MM.1S (cell line): ENCODE measurements around the gene DFFA.

Experiments used
- DNase-seq: peaks from one replicate; pipeline ENCODE4 v3.0.0-alpha.2; 2015
- H2AFZ ChIP-seq: fragments of 300-600 bp; sonication (generic); 2 replicates; pipeline ENCODE4 v1.6.0; 2016; ENCODE audit warnings: antibody characterized with exemption, low read length
- H3F3A ChIP-seq: fragments of 300-600 bp; sonication (generic); 2 replicates; pipeline ENCODE4 v1.6.1; 2016; ENCODE audit warnings: mild to moderate bottlenecking, antibody characterized with exemption, low read length, moderate library complexity, mixed read lengths; ENCODE audit not compliant: insufficient read depth
- H3K27ac ChIP-seq: fragments of 300-600 bp; sonication (generic); 2 replicates; pipeline ENCODE4 v1.5.1; 2016; ENCODE audit warnings: mild to moderate bottlenecking, low read length
- H3K27me3 ChIP-seq: fragments of 300-600 bp; sonication (generic); replicated peaks from 2 replicates; pipeline ENCODE4 v1.6.0; 2016; ENCODE audit warnings: low read length; ENCODE audit not compliant: insufficient read depth
- H3K36me3 ChIP-seq: fragments of 300-600 bp; sonication (generic); replicated peaks from 2 replicates; pipeline ENCODE4 v1.6.1; 2016; ENCODE audit warnings: mild to moderate bottlenecking, low read length, mixed read lengths; ENCODE audit not compliant: insufficient read depth
- H3K4me1 ChIP-seq: fragments of 300-600 bp; sonication (generic); 2 replicates; pipeline ENCODE4 v1.6.1; 2016; ENCODE audit warnings: low read length, mixed read lengths
- H3K4me2 ChIP-seq: fragments of 300-600 bp; sonication (generic); 2 replicates; pipeline ENCODE4 v1.6.0; 2016; ENCODE audit warnings: low read depth, low read length
- H3K4me3 ChIP-seq: fragments of 300-600 bp; sonication (generic); 2 replicates; pipeline ENCODE4 v1.5.1; 2016; ENCODE audit warnings: low read length, mixed read lengths
- H3K79me2 ChIP-seq: fragments of 300-600 bp; sonication (generic); 2 replicates; pipeline ENCODE4 v1.6.1; 2016; ENCODE audit warnings: mixed run types, low read length, mixed read lengths
- H3K9ac ChIP-seq: fragments of 300-600 bp; sonication (generic); 2 replicates; pipeline ENCODE4 v1.6.1; 2016; ENCODE audit warnings: low read length, mixed read lengths
- H3K9me2 ChIP-seq: fragments of 300-600 bp; sonication (generic); replicated peaks from 2 replicates; pipeline ENCODE4 v1.6.1; 2016; ENCODE audit warnings: mild to moderate bottlenecking, low read length, mixed read lengths; ENCODE audit not compliant: insufficient read depth
- H3K9me3 ChIP-seq: fragments of 300-600 bp; sonication (generic); replicated peaks from 2 replicates; pipeline ENCODE4 v1.6.1; 2016; ENCODE audit warnings: mild to moderate bottlenecking, low read length, mixed read lengths; ENCODE audit not compliant: insufficient read depth
- H4K20me1 ChIP-seq: fragments of 300-600 bp; sonication (generic); 2 replicates; pipeline ENCODE4 v1.6.1; 2016; ENCODE audit warnings: mild to moderate bottlenecking, low read length, moderate library complexity, mixed read lengths; ENCODE audit not compliant: insufficient read depth
- CTCF ChIP-seq: fragments of 300-600 bp; sonication (generic); IDR thresholded peaks from 2 replicates; pipeline ENCODE4 v1.5.1; 2016; ENCODE audit warnings: antibody characterized with exemption, low read length, mixed read lengths
- EZH2 ChIP-seq: fragments of 300-600 bp; sonication (generic); optimal IDR thresholded peaks from 2 replicates; pipeline ENCODE3; 2017; ENCODE audit warnings: low read depth, mild to moderate bottlenecking, antibody characterized with exemption, low read length, mixed read lengths
- EZH2phosphoT487 ChIP-seq: fragments of 300-600 bp; sonication (generic); IDR thresholded peaks from 2 replicates; pipeline ENCODE4 v1.6.1; 2018; ENCODE audit warnings: antibody characterized with exemption, low read length

DFFA gene

DNA sequence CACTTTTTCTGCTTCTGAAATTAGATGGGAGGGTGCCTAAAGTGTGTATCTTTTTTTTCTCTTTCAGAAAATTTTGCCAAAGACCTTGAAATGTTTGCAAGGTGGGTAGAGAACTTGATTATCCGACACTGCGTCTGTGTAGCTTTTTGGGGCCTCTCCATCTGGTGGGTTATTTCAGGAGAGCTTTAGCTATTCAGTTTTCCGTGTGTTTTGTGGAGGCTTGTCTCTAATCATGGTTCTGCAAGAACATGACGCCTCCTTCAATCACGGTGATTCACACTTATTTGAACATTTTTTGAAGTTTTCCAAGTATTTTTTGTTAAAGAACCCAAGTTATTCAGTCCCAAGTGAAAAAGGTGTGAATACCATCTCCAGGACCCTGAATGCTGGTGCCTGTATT, 37.7 kb downstream of the DFFA start:
- TF ChIP-seq EZH2 (no peak), CTCF (no peak), EZH2phosphoT487 (no peak)
- Histone ChIP-seq H3K36me3 (no peaks in the 10 kb centered on the region), H3K27ac (no peak overlapping the region), H3K9me2 (no peaks in the 10 kb centered on the region), H3K27me3 (no peaks in the 10 kb centered on the region), H3K4me1 (peaks cover 4% of the 10 kb centered on the region; the same call in 1 of the 2 replicates), H3F3A (no peaks in the 10 kb centered on the region), H3K4me3 (no peak overlapping the region), H3K79me2 (peaks cover 7% of the 10 kb centered on the region; the same call in 1 of the 2 replicates), H3K4me2 (no peak overlapping the region), H4K20me1 (no peaks in the 10 kb centered on the region), H3K9ac (no peak overlapping the region), H3K9me3 (no peaks in the 10 kb centered on the region), H2AFZ (no peak overlapping the region)
- DNase-seq = no peak

DNA sequence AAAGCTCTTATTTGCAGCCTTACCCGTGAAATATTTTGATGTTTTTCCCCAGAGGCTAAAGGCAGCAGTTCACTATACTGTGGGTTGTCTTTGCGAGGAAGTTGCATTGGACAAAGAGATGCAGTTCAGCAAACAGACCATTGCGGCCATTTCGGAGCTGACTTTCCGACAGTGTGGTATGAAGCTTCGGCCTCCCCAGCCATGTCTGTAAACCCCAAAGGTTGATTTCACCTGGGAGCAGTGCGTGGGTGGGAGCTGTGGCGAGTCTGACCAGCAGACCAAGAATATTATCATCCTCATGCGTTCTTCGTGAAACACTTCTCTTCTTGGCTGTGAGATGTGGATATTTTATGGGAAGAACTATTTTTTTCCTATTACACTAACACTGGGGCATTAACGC, 38.5 kb downstream of the DFFA start:
- H3K27me3 ChIP-seq = no peaks in the 10 kb centered on the region
- H4K20me1 ChIP-seq = no peaks in the 10 kb centered on the region
- no peak overlapping the region for H3K4me3 ChIP-seq
- no peak overlapping the region for H3K4me2 ChIP-seq
- DNase-seq = no peak
- H3K79me2 ChIP-seq = peaks cover 7% of the 10 kb centered on the region; the same call in 1 of the 2 replicates
- H3K27ac ChIP-seq = no peak overlapping the region
- no peaks in the 10 kb centered on the region for H3F3A ChIP-seq
- H3K9me2 ChIP-seq = no peaks in the 10 kb centered on the region
- H3K4me1 ChIP-seq = peaks cover 7% of the 10 kb centered on the region; the same call in 1 of the 2 replicates
- no peak for TF ChIP-seq CTCF
- no peak overlapping the region for H2AFZ ChIP-seq
- H3K9ac ChIP-seq = no peak overlapping the region
- H3K9me3 ChIP-seq = no peaks in the 10 kb centered on the region
- no peaks in the 10 kb centered on the region for H3K36me3 ChIP-seq

- peaks cover 7% of the 10 kb centered on the region; the same call in 1 of the 2 replicates for H3K4me1 ChIP-seq
- no peaks in the 10 kb centered on the region for H3K27me3 ChIP-seq
- H3K36me3 ChIP-seq = no peaks in the 10 kb centered on the region
- TF ChIP-seq EZH2 = no peak
- TF ChIP-seq EZH2phosphoT487 = no peak
- no peak for TF ChIP-seq CTCF
- H3K27ac ChIP-seq = no peak overlapping the region
- no peak overlapping the region for H3K4me2 ChIP-seq
- H3K79me2 ChIP-seq = peaks cover 7% of the 10 kb centered on the region; the same call in 1 of the 2 replicates
- no peak overlapping the region for H3K9ac ChIP-seq
- no peak overlapping the region for H3K4me3 ChIP-seq
- H3F3A ChIP-seq = no peaks in the 10 kb centered on the region
- no peak for DNase-seq
- H4K20me1 ChIP-seq = no peaks in the 10 kb centered on the region
- H3K9me2 ChIP-seq = no peaks in the 10 kb centered on the region
- no peaks in the 10 kb centered on the region for H3K9me3 ChIP-seq
- no peak overlapping the region for H2AFZ ChIP-seq
Observed at GRCh38 chr1:10432910-10433700, 39.2 kb downstream of the DFFA start.
